T-helper 2 cell (primary cell): ENCODE measurements around the gene RNF144A.
A peak's percentile ranks its signal among the peaks of the same experiment; 100 is the strongest.

Source experiments
- DNase-seq, 5 experiments: peaks; one replicate each; pipeline versions ENCODE4 v3.0.0 to v3.0.0-alpha.2; 2012 to 2022

Gene RNF144A

GRCh38 chr2:6908291-6908690 lies 8.9 kb upstream of the RNF144A start:
- DNase-seq = peak in 1 of 5 experiments; percentile 64

- peak in 3 of 5 experiments; percentile 19 to 96 (median 67) for DNase-seq
These were observed 7.5 kb upstream of the RNF144A start for GRCh38 chr2:6909431-6910385.

GRCh38 chr2:6911721-6912120 lies 5.5 kb upstream of the RNF144A start:
- DNase-seq = no peak

GRCh38 chr2:6913415-6914157 lies 3.6 kb upstream of the RNF144A start:
- DNase-seq = peak in 3 of 5 experiments; percentile 7 to 80 (median 29)

- DNase-seq = no peak
These were observed 2.4 kb upstream of the RNF144A start for GRCh38 chr2:6914828-6915227.

GRCh38 chr2:6915399-6915798 lies 1.8 kb upstream of the RNF144A start:
- no peak for DNase-seq

GRCh38 chr2:6916224-6916623 lies 988 bp upstream of the RNF144A start:
- DNase-seq = no peak

GRCh38 chr2:6916736-6917070 lies 509 bp upstream of the RNF144A start:
- DNase-seq = no peak

GRCh38 chr2:6917761-6918421 lies 679 bp downstream of the RNF144A start:
- peak in 1 of 5 experiments; percentile 39 for DNase-seq

- no peak for DNase-seq
These were observed 2.9 kb downstream of the RNF144A start for GRCh38 chr2:6919901-6920742.

- DNase-seq = no peak
These were observed 3.5 kb downstream of the RNF144A start for GRCh38 chr2:6920743-6921064.

GRCh38 chr2:6921321-6921922 lies 4.2 kb downstream of the RNF144A start:
- DNase-seq = no peak

- no peak for DNase-seq
These were observed 5.0 kb downstream of the RNF144A start for GRCh38 chr2:6922201-6922656.

GRCh38 chr2:6923319-6923718 lies 6.1 kb downstream of the RNF144A start:
- DNase-seq = no peak

GRCh38 chr2:6924101-6924923 lies 7.1 kb downstream of the RNF144A start:
- DNase-seq = no peak

GRCh38 chr2:6924924-6925409 lies 7.8 kb downstream of the RNF144A start:
- DNase-seq = no peak

- DNase-seq = no peak
These were observed 9.0 kb downstream of the RNF144A start for GRCh38 chr2:6926071-6926732.

- no peak for DNase-seq
These were observed 10.0 kb downstream of the RNF144A start for GRCh38 chr2:6927186-6927585.

GRCh38 chr2:6927753-6928152 lies 10.5 kb downstream of the RNF144A start:
- DNase-seq = no peak

GRCh38 chr2:6928452-6928851 lies 11.2 kb downstream of the RNF144A start:
- no peak for DNase-seq
